ENCODE results near the gene NEDD4L.
A peak's percentile ranks its signal among the peaks of the same experiment; 100 is the strongest.

Gene NEDD4L

GRCh38 chr18:58158459-58158858 lies 114.4 kb downstream of the NEDD4L start:
- DNase-seq: no peak

GRCh38 chr18:58161659-58162058 lies 117.6 kb downstream of the NEDD4L start:
- DNase-seq: no peak

- DNase-seq: no peak
These were observed 118.1 kb downstream of the NEDD4L start for GRCh38 chr18:58162127-58162526.

GRCh38 chr18:58163004-58163590 lies 119.1 kb downstream of the NEDD4L start:
- no peak for DNase-seq

- no peak for DNase-seq
These were observed 122.3 kb downstream of the NEDD4L start for GRCh38 chr18:58166278-58166844.

- no peak for DNase-seq
These were observed 123.0 kb downstream of the NEDD4L start for GRCh38 chr18:58167073-58167472.

- DNase-seq: no peak
These were observed 124.2 kb downstream of the NEDD4L start for GRCh38 chr18:58168221-58168620.

GRCh38 chr18:58168993-58169392 lies 125.0 kb downstream of the NEDD4L start:
- DNase-seq: no peak

GRCh38 chr18:58169472-58169871 lies 125.4 kb downstream of the NEDD4L start:
- peak; percentile 25 for DNase-seq

- peak; percentile 15 for DNase-seq
These were observed 126.0 kb downstream of the NEDD4L start for GRCh38 chr18:58170036-58170435.

GRCh38 chr18:58172031-58172430 lies 128.0 kb downstream of the NEDD4L start:
- DNase-seq: no peak

GRCh38 chr18:58174285-58174684 lies 130.3 kb downstream of the NEDD4L start:
- no peak for DNase-seq

GRCh38 chr18:58175122-58175785 lies 131.2 kb downstream of the NEDD4L start:
- peak; percentile 54 for DNase-seq

- DNase-seq: peak; percentile 26
These were observed 131.8 kb downstream of the NEDD4L start for GRCh38 chr18:58175786-58176176.

- no peak for DNase-seq
These were observed 133.1 kb downstream of the NEDD4L start for GRCh38 chr18:58177004-58177717.

GRCh38 chr18:58177896-58178470 lies 134.0 kb downstream of the NEDD4L start:
- DNase-seq: no peak

- DNase-seq: no peak
These were observed 134.5 kb downstream of the NEDD4L start for GRCh38 chr18:58178511-58178910.

GRCh38 chr18:58180172-58180571 lies 136.1 kb downstream of the NEDD4L start:
- no peak for DNase-seq

GRCh38 chr18:58180738-58181353 lies 136.8 kb downstream of the NEDD4L start:
- DNase-seq: peak; percentile 70

GRCh38 chr18:58181988-58182387 lies 138.0 kb downstream of the NEDD4L start:
- DNase-seq: no peak

GRCh38 chr18:58183226-58183625 lies 139.2 kb downstream of the NEDD4L start:
- DNase-seq: no peak

GRCh38 chr18:58186258-58186948 lies 142.4 kb downstream of the NEDD4L start:
- peak; percentile 97 for DNase-seq

All from islet precursor cell (in vitro differentiated cells).